SK-N-SH treated with all-trans-retinoic acid at 6 μM for 48 hours (cell line): ENCODE results near the gene NXN.
A peak's percentile ranks its signal among the peaks of the same experiment; 100 is the strongest.

Experiments used
- ATAC-seq: fragments of 200-7000 bp; cut with Tn5 transposase; 3 replicates; pipeline ENCODE4 v1.9.1; 2020; ENCODE audit warnings: mild to moderate bottlenecking, moderate library complexity
- ARNTL ChIP-seq: fragments of 450-650 bp; formaldehyde crosslinking; IDR thresholded peaks from 2 replicates; pipeline ENCODE4 v1.5.0; 2020; ENCODE audit warnings: low read depth, mild to moderate bottlenecking, moderate library complexity, borderline replicate concordance
- BACH2 ChIP-seq: fragments of 250-450 bp; sonication (Bioruptor Pico); IDR thresholded peaks from 2 replicates; pipeline ENCODE4 v1.9.0; 2021; ENCODE audit warnings: mild to moderate bottlenecking, borderline replicate concordance
- CSDC2 ChIP-seq: fragments of 250-450 bp; sonication (Bioruptor Pico); IDR thresholded peaks from 2 replicates; pipeline ENCODE4 v1.5.0; 2020; ENCODE audit warnings: mild to moderate bottlenecking, moderate library complexity
- CSRNP3 ChIP-seq: fragments of 250-450 bp; sonication (Bioruptor Pico); IDR thresholded peaks from 2 replicates; pipeline ENCODE4 v1.5.1; 2021; ENCODE audit warnings: mild to moderate bottlenecking, moderate library complexity
- ESRRG ChIP-seq: fragments of 250-450 bp; sonication (Bioruptor Pico); IDR thresholded peaks from 2 replicates; pipeline ENCODE4 v1.6.1; 2021; ENCODE audit warnings: mild to moderate bottlenecking
- GLIS3 ChIP-seq: fragments of 250-450 bp; sonication (Bioruptor Pico); IDR thresholded peaks from 2 replicates; pipeline ENCODE4 v1.5.0; 2020; ENCODE audit warnings: mild to moderate bottlenecking, moderate library complexity
- OSR1 ChIP-seq: fragments of 250-450 bp; sonication (Bioruptor Pico); IDR thresholded peaks from 2 replicates; pipeline ENCODE4 v1.8.0; 2022; ENCODE audit warnings: moderate library complexity, mild to moderate bottlenecking, inconsistent platforms
- PATZ1 ChIP-seq: fragments of 250-450 bp; sonication (Bioruptor Pico); IDR thresholded peaks from 2 replicates; pipeline ENCODE4 v1.8.0; 2020; ENCODE audit warnings: mild to moderate bottlenecking, moderate library complexity, borderline replicate concordance
- PPARA ChIP-seq: fragments of 250-450 bp; sonication (Bioruptor Pico); IDR thresholded peaks from 2 replicates; pipeline ENCODE4 v1.5.0; 2020; ENCODE audit warnings: mild to moderate bottlenecking, borderline replicate concordance
- RARB ChIP-seq: fragments of 250-450 bp; sonication (Bioruptor Pico); IDR thresholded peaks from 2 replicates; pipeline ENCODE4 v1.8.0; 2021; ENCODE audit warnings: mild to moderate bottlenecking, moderate library complexity
- SNAI2 ChIP-seq: fragments of 250-450 bp; sonication (Bioruptor Pico); IDR thresholded peaks from 2 replicates; pipeline ENCODE4 v1.5.0; 2020; ENCODE audit warnings: mild to moderate bottlenecking, moderate library complexity
- TCF4 ChIP-seq: fragments of 250-450 bp; sonication (Bioruptor Pico); IDR thresholded peaks from 2 replicates; pipeline ENCODE4 v1.8.0; 2021; ENCODE audit warnings: mild to moderate bottlenecking, moderate library complexity, borderline replicate concordance
- TOX ChIP-seq: fragments of 250-450 bp; sonication (Bioruptor Pico); IDR thresholded peaks from 2 replicates; pipeline ENCODE4 v1.8.0; 2021; ENCODE audit warnings: mild to moderate bottlenecking, moderate library complexity, borderline replicate concordance
- TSHZ2 ChIP-seq: fragments of 250-450 bp; sonication (Bioruptor Pico); IDR thresholded peaks from 2 replicates; pipeline ENCODE4 v1.5.0; 2020; ENCODE audit warnings: mild to moderate bottlenecking, moderate library complexity
- ZC3H10 ChIP-seq: fragments of 250-450 bp; sonication (Bioruptor Pico); IDR thresholded peaks from 2 replicates; pipeline ENCODE4 v1.5.1; 2021; ENCODE audit warnings: mild to moderate bottlenecking, moderate library complexity
- ZFP3 ChIP-seq: fragments of 250-450 bp; sonication (Bioruptor Pico); IDR thresholded peaks from 2 replicates; pipeline ENCODE4 v1.5.0; 2020; ENCODE audit warnings: mild to moderate bottlenecking, moderate library complexity
- ZFP30 ChIP-seq: fragments of 450-650 bp; formaldehyde crosslinking; IDR thresholded peaks from 2 replicates; pipeline ENCODE4 v1.5.0; 2022; ENCODE audit warnings: mild to moderate bottlenecking, moderate library complexity
- ZNF565 ChIP-seq: fragments of 450-650 bp; formaldehyde crosslinking; conservative IDR thresholded peaks from 2 replicates; pipeline ENCODE4 v1.5.0; 2020; ENCODE audit warnings: low read depth, mild to moderate bottlenecking, moderate library complexity
- ZNF70 ChIP-seq: fragments of 450-650 bp; formaldehyde crosslinking; IDR thresholded peaks from 2 replicates; pipeline ENCODE4 v1.5.0; 2020; ENCODE audit warnings: mild to moderate bottlenecking, moderate library complexity
- ZNF8 ChIP-seq: fragments of 450-650 bp; formaldehyde crosslinking; IDR thresholded peaks from 2 replicates; pipeline ENCODE4 v1.5.0; 2020; ENCODE audit warnings: mild to moderate bottlenecking, moderate library complexity
- TF ChIP-seq, protein P1 (sequence below): fragments of 250-450 bp; sonication (Bioruptor Pico); IDR thresholded peaks from 2 replicates; pipeline ENCODE4 v1.8.0; 2021; ENCODE audit warnings: low read depth, mild to moderate bottlenecking, moderate library complexity, borderline replicate concordance

NXN gene

DNA sequence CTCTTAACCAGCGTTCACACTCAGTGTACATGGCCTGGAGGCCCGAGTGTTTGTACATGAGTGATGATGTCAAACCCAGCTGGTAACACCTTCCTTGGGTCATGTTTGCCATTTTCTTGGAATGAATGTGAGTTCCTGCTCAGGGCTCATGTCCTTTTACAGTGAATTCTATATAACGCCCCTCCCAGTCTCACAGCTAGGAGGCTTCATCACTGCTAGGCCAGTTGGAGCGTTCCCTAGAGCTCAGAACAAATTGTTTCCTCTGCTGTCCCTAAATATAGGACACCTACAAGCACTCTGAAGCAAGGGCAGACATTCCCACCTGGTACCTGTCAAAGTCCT, 22.8 kb upstream of the NXN start:
- TF ChIP-seq TOX, result no peak
- no peak for TF ChIP-seq RARB (CRISPR knock-in tag)
- TF ChIP-seq BACH2 (CRISPR knock-in tag), result no peak
- no peak for TF ChIP-seq OSR1 (CRISPR knock-in tag)
- TF ChIP-seq TSHZ2 (CRISPR knock-in tag), result no peak
- TF ChIP-seq ZFP3 (CRISPR knock-in tag), result no peak
- no peak for TF ChIP-seq TCF4
- TF ChIP-seq ZNF565 (CRISPR knock-in tag), result no peak
- TF ChIP-seq, protein P1, sequence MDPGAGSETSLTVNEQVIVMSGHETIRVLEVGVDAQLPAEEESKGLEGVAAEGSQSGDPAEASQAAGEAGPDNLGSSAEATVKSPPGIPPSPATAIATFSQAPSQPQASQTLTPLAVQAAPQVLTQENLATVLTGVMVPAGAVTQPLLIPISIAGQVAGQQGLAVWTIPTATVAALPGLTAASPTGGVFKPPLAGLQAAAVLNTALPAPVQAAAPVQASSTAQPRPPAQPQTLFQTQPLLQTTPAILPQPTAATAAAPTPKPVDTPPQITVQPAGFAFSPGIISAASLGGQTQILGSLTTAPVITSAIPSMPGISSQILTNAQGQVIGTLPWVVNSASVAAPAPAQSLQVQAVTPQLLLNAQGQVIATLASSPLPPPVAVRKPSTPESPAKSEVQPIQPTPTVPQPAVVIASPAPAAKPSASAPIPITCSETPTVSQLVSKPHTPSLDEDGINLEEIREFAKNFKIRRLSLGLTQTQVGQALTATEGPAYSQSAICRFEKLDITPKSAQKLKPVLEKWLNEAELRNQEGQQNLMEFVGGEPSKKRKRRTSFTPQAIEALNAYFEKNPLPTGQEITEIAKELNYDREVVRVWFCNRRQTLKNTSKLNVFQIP (CRISPR knock-in tag), result no peak
- TF ChIP-seq PPARA (CRISPR knock-in tag), result no peak
- peak; percentile 3 for ATAC-seq

DNA sequence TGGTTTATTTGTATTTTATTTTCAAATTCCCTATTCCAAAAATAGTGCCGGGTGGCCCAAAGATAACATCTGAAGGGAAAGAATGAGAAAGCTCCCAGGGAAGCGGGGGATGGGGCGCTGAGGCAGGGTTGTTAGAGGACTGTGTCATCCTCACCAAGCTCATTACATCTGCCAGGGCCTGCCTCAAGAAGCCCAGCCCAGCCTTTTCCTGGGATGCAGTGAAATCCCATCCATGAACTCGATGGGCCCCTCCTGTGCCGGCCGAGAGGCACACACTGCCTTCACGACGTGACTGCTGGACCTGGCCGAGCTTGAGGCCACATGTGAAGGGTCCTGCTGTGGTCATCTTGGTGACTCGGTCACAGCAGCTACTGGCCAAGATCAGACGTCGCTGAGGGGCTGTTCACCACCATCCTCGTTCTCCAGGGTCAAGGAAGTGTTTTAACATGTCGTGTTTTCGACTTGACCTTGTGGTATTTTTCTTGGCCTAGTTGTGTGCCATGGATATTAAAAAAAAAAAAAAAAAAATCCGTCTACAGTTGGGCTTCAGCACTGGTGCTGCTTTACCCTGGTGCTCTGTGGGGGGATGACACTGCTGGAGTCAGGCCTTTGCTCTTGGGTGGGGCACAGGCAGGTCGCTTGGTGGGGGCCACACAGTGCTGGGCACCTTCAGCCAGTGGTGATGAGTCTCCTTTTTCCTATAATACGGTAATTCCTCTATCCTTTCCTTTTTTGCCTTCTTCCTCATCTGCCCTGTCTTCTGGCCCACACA, 22.2 kb upstream of the NXN start:
- ATAC-seq, result no peak
- TF ChIP-seq SNAI2, result 0 out of 2 replicates have a peak, but pooled peaks have one; percentile 46
- no peak for TF ChIP-seq ESRRG
- no peak for TF ChIP-seq ZC3H10

- ATAC-seq, result no peak
- TF ChIP-seq BACH2 (CRISPR knock-in tag), result no peak
- TF ChIP-seq PPARA (CRISPR knock-in tag), result no peak
- no peak for TF ChIP-seq ZC3H10
- TF ChIP-seq OSR1 (CRISPR knock-in tag), result no peak
- TF ChIP-seq TCF4, result no peak
- TF ChIP-seq ESRRG, result no peak
- no peak for TF ChIP-seq ZNF8 (CRISPR knock-in tag)
- TF ChIP-seq ZFP30 (CRISPR knock-in tag), result no peak
- TF ChIP-seq ZNF70, result no peak
- no peak for TF ChIP-seq TOX
- TF ChIP-seq, protein P1 (CRISPR knock-in tag), result no peak
These were observed 21.3 kb upstream of the NXN start for GRCh38 chr17:1000597-1001461.

GRCh38 chr17:998111-998510, 18.5 kb upstream of the NXN start:
- ATAC-seq, result no peak
- TF ChIP-seq ESRRG (no peak), GLIS3 (CRISPR knock-in tag) (no peak), ARNTL (CRISPR knock-in tag) (no peak), PPARA (CRISPR knock-in tag) (no peak), TOX (no peak), OSR1 (CRISPR knock-in tag) (no peak), ZNF70 (no peak), RARB (CRISPR knock-in tag) (no peak), CSDC2 (no peak), ZFP3 (CRISPR knock-in tag) (no peak), BACH2 (CRISPR knock-in tag) (no peak), ZNF565 (CRISPR knock-in tag) (no peak), ZFP30 (CRISPR knock-in tag) (no peak), PATZ1 (CRISPR knock-in tag) (no peak), CSRNP3 (CRISPR knock-in tag) (no peak), SNAI2 (no peak)
- TF ChIP-seq, protein P1 (CRISPR knock-in tag), result no peak
- TF ChIP-seq, all 23 proteins: peak for 0
